Erythroblast (primary cell): ENCODE measurements around the gene SBF2.

Experiments used
- GATA1 ChIP-seq: IDR thresholded peaks from 2 replicates; pipeline ENCODE4 v1.6.1; 2011; ENCODE audit warnings: low read depth, mild to moderate bottlenecking, control low read depth, low read length, moderate library complexity
- POLR2A ChIP-seq: IDR thresholded peaks from 2 replicates; pipeline ENCODE4 v1.6.1; 2011; ENCODE audit warnings: mild to moderate bottlenecking, low read length

DNA sequence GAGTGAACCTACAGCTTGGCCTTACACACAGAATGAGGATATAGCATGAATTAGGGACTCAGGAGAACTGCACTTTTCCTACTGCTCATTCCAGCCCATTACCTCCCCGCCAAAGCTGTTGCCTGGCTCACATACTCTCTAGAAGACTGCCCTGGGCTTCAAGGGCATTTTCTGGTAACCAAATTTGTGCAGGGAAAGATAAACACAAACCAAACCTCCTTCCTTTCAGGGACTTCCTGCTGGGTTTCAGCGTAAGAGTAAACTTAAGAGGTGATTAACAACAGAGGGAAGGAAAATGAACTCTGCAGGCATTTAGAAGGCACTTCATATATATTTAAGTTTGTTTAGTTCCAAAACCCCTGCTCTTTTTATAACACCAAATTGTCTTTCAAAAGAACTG is 435.2 kb downstream of the SBF2 start:
- TF ChIP-seq POLR2A (no peak), GATA1 (no peak)
